Measurements from ENCODE around the gene DPYSL5. TPM values are rescaled to one million over a fixed set of nuclear protein-coding genes. Genes with fewer than 3 reads are reported as not detected.

The DPYSL5 gene
- polyA plus RNA-seq, 2 of the 4 experiments (the other 2 are of a cell fraction) = 2.5 to 8.2 TPM

DNA sequence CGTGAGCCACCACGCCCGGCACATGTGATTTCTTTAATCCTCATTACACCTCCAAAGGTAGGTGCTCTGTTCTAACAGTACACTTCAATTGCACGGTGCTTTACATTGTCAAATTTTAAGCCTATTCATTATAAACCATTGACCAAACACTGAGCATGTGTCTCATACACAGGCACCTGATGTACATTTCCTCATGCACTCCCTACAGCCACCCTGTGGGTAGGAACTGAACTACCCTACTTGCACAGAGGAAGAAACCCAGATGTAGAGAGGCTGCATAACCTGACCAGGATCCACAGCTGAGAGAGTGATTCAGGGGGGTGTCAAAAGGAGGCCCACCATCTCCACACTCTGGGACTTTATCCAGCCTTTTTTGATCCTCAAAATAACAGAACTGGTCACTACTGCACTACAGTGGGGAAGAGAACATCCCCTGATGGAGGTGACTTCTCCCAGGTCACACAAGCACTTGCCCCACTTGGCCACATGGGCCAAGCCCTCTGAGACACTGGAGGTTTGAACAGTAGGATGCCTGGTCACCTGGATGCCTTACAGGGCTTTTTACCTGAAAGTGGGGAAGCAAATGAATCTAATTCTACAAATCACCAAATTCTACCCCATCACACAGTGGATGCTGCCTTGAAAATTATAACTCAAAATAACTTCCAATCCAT is 6.9 kb upstream of the DPYSL5 start:
- 6% methylated on average over 4 of the region's 4 CpGs for WGBS (ENCODE audit: missing lambda C conversion rate)
- peak; percentile 83 to 91 for ATAC-seq
- CTCF ChIA-PET = interaction anchor here (0.7 to 25.2 kb wide), 7 partner anchors 11 to 316 kb away, joined by 4 to 669 read pairs (median 128); no protein-coding TSS in a partner anchor

DNA sequence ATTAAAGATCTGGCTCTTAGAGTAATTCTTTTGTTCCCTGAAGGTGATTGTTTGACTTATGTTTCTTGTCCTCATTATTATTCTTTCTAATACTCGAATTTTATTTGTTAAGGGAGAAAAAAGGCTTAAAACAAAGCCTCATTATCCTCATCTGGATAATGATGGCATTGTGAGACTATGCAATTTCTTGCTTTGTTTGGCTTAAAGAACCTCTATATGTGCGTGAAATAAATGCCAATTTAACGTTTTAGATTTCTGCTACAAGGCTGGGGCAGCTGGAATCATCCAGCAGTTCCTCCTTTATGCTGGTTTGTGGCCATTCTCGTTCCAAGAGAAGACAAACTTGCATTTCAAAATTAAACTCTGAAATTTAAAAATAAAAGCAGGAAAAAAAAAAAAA is 4.9 kb upstream of the DPYSL5 start:
- TF ChIP-seq ZSCAN20 (CRISPR knock-in tag; IDR thresholded peaks at IDR 0.05) (no peak), CHD4 (IDR thresholded peaks at IDR 0.05; ENCODE audit: borderline replicate concordance) (no peak), EHMT2 (IDR thresholded peaks at IDR 0.05; ENCODE audit: low read depth) (no peak), EHF (CRISPR knock-in tag; IDR thresholded peaks at IDR 0.05) (no peak), RARB (CRISPR knock-in tag; IDR thresholded peaks at IDR 0.05) (no peak), KDM1A (IDR thresholded peaks at IDR 0.05; ENCODE audit: low read depth) (no peak)
- TF ChIP-seq, protein P1, sequence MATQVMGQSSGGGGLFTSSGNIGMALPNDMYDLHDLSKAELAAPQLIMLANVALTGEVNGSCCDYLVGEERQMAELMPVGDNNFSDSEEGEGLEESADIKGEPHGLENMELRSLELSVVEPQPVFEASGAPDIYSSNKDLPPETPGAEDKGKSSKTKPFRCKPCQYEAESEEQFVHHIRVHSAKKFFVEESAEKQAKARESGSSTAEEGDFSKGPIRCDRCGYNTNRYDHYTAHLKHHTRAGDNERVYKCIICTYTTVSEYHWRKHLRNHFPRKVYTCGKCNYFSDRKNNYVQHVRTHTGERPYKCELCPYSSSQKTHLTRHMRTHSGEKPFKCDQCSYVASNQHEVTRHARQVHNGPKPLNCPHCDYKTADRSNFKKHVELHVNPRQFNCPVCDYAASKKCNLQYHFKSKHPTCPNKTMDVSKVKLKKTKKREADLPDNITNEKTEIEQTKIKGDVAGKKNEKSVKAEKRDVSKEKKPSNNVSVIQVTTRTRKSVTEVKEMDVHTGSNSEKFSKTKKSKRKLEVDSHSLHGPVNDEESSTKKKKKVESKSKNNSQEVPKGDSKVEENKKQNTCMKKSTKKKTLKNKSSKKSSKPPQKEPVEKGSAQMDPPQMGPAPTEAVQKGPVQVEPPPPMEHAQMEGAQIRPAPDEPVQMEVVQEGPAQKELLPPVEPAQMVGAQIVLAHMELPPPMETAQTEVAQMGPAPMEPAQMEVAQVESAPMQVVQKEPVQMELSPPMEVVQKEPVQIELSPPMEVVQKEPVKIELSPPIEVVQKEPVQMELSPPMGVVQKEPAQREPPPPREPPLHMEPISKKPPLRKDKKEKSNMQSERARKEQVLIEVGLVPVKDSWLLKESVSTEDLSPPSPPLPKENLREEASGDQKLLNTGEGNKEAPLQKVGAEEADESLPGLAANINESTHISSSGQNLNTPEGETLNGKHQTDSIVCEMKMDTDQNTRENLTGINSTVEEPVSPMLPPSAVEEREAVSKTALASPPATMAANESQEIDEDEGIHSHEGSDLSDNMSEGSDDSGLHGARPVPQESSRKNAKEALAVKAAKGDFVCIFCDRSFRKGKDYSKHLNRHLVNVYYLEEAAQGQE (IDR thresholded peaks at IDR 0.05) = no peak
- TF ChIP-seq, protein P2, sequence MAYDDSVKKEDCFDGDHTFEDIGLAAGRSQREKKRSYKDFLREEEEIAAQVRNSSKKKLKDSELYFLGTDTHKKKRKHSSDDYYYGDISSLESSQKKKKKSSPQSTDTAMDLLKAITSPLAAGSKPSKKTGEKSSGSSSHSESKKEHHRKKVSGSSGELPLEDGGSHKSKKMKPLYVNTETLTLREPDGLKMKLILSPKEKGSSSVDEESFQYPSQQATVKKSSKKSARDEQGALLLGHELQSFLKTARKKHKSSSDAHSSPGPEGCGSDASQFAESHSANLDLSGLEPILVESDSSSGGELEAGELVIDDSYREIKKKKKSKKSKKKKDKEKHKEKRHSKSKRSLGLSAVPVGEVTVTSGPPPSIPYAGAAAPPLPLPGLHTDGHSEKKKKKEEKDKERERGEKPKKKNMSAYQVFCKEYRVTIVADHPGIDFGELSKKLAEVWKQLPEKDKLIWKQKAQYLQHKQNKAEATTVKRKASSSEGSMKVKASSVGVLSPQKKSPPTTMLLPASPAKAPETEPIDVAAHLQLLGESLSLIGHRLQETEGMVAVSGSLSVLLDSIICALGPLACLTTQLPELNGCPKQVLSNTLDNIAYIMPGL (CRISPR knock-in tag; IDR thresholded peaks at IDR 0.05; ENCODE audit: borderline replicate concordance) = no peak
- TF ChIP-seq, protein P3, sequence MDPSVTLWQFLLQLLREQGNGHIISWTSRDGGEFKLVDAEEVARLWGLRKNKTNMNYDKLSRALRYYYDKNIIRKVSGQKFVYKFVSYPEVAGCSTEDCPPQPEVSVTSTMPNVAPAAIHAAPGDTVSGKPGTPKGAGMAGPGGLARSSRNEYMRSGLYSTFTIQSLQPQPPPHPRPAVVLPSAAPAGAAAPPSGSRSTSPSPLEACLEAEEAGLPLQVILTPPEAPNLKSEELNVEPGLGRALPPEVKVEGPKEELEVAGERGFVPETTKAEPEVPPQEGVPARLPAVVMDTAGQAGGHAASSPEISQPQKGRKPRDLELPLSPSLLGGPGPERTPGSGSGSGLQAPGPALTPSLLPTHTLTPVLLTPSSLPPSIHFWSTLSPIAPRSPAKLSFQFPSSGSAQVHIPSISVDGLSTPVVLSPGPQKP (IDR thresholded peaks at IDR 0.05; ENCODE audit: low read depth, low read length) = no peak
- TF ChIP-seq, protein P4, sequence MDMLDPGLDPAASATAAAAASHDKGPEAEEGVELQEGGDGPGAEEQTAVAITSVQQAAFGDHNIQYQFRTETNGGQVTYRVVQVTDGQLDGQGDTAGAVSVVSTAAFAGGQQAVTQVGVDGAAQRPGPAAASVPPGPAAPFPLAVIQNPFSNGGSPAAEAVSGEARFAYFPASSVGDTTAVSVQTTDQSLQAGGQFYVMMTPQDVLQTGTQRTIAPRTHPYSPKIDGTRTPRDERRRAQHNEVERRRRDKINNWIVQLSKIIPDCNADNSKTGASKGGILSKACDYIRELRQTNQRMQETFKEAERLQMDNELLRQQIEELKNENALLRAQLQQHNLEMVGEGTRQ (IDR thresholded peaks at IDR 0.05) = no peak
- peaks cover 9% of the 10 kb centered on the region; the same call in 2 of the 3 replicates for H3K4me1 ChIP-seq
- no peaks in the 10 kb centered on the region for H3K9me3 ChIP-seq
- FAIRE-seq = no peak
- H3K4me3 ChIP-seq = no peak overlapping the region
- POLR2A ChIA-PET = no interaction called here
- H3K27ac ChIP-seq = no peak overlapping the region
- H3K4me2 ChIP-seq = no peak overlapping the region
- CTCF ChIA-PET = interaction anchor here (0.6 to 25.2 kb wide), 11 partner anchors 9 to 264 kb away, joined by 3 to 669 read pairs (median 20); no protein-coding TSS in a partner anchor
- no peak for DNase-seq (ENCODE audit: low read depth in 1 of 2, low spot score in 1 of 2)
- ATAC-seq = no peak
- 16% methylated on average over 4 of the region's 4 CpGs for whole genome bisulfite sequencing (ENCODE audit: missing lambda C conversion rate)

More for the DNA sequence above, 6.9 kb upstream of the DPYSL5 start:
- DNase-seq (ENCODE audit: low read depth in 1 of 2, low spot score in 1 of 2) (peak; percentile 48 to 58), FAIRE-seq (no peak)
- TF ChIP-seq SMC3 (IDR thresholded peaks at IDR 0.05) (0 out of 3 replicates have a peak, but pooled peaks have one; percentile 17), RAD21 (conservative IDR thresholded peaks at IDR 0.05 in 1 of 2, IDR thresholded peaks at IDR 0.05 in 1 of 2) (0 out of 5 replicates have a peak, but pooled peaks of 1 of the 2 experiments have one; percentile 24), JUN (IDR thresholded peaks at IDR 0.05) (no peak)
- no peak overlapping the region for H3K4me3 ChIP-seq
- POLR2A ChIA-PET = no interaction called here
- no peak overlapping the region for H3K27ac ChIP-seq
- peaks cover 7% of the 10 kb centered on the region; the same call in 1 of the 3 replicates for H3K9me3 ChIP-seq
- peaks cover 2% of the 10 kb centered on the region; the same call in 2 of the 3 replicates for H3K4me1 ChIP-seq
- no peak overlapping the region for H3K4me2 ChIP-seq

Data from A549 (cell line).